GM18499 (cell line): ENCODE results near the gene LRRC7.

Experiments used
- ATAC-seq: cut with Tn5 transposase; IDR thresholded peaks from one replicate; pipeline ENCODE4 v1.9.1; 2021; ENCODE audit warnings: moderate number of reproducible peaks; ENCODE audit not compliant: insufficient read depth, unreplicated experiment

LRRC7 gene

GRCh38 chr1:70140894-70141293, 573.2 kb downstream of the LRRC7 start:
- no peak for ATAC-seq

- no peak for ATAC-seq
Observed at GRCh38 chr1:70142075-70142474, 574.4 kb downstream of the LRRC7 start.

- no peak for ATAC-seq
Observed at GRCh38 chr1:70143048-70143659, 575.4 kb downstream of the LRRC7 start.

GRCh38 chr1:70146488-70146887, 578.8 kb downstream of the LRRC7 start:
- no peak for ATAC-seq

- ATAC-seq: no peak
Observed at GRCh38 chr1:70150444-70150843, 582.7 kb downstream of the LRRC7 start.

GRCh38 chr1:70153739-70154138, 586.0 kb downstream of the LRRC7 start:
- no peak for ATAC-seq

- ATAC-seq: no peak
Observed at GRCh38 chr1:70156529-70157120, 588.9 kb downstream of the LRRC7 start.

- no peak for ATAC-seq
Observed at GRCh38 chr1:70164350-70164749, 596.6 kb downstream of the LRRC7 start.

- ATAC-seq: no peak
Observed at GRCh38 chr1:70168283-70168682, 600.6 kb downstream of the LRRC7 start.

GRCh38 chr1:70169018-70169839, 601.5 kb downstream of the LRRC7 start:
- ATAC-seq: no peak

- ATAC-seq: no peak
Observed at GRCh38 chr1:70171512-70171911, 603.8 kb downstream of the LRRC7 start.
